Renal cortex interstitium (tissue), 11 donors: Measurements from ENCODE around the gene CNNM3. TPM values are rescaled to one million over a fixed set of nuclear protein-coding genes. Genes with fewer than 3 reads are reported as not detected.
"Not testable (repeated sequence)": the region's sequence is repeated elsewhere in the genome, so short reads cannot be mapped to it uniquely, and the experiment has no call there.

Source experiments
- DNase-seq, 11 donors: peaks; one replicate each; pipeline ENCODE4 v3.0.0-alpha.2; 2013; ENCODE audit warnings: low read depth in 9 of 11, low spot score in 4 of 11; ENCODE audit errors: extremely low read depth in 1 of 11
- polyA plus RNA-seq, 3 donors: library from polyadenylated mRNA; unstranded; fragments of 120-200 nt; gene quantifications; one replicate each; pipeline ENCODE4 v1.2.1, GENCODE V29; 2013; ENCODE audit not compliant: insufficient read length in 3 of 3

CNNM3 gene
- polyA plus RNA-seq, 3 donors, result 29.5 to 39.5 (median 37.7) TPM

DNA sequence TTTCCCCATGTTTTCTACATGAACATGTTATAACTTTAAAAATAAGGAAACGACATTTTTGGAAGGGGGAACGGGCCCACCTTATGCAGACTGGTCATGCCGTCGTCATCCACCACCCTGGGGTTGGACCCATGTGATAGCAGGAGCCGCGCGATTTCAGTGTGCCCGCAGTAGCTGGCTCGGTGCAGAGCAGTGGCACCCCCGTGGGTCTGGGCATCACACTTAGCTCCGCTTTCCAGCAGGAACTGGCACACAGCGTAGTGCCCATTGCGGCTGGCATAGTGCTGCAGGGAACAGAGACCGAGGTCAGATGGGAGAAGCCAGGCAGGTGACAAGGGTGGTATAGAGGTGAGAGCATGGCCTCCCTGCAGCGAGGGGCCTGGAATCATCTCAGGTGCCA, 37.3 kb downstream of the CNNM3 start:
- DNase-seq, result no peak

GRCh38 chr2:96856776-96857666, 41.0 kb downstream of the CNNM3 start:
- no peak for DNase-seq

DNA sequence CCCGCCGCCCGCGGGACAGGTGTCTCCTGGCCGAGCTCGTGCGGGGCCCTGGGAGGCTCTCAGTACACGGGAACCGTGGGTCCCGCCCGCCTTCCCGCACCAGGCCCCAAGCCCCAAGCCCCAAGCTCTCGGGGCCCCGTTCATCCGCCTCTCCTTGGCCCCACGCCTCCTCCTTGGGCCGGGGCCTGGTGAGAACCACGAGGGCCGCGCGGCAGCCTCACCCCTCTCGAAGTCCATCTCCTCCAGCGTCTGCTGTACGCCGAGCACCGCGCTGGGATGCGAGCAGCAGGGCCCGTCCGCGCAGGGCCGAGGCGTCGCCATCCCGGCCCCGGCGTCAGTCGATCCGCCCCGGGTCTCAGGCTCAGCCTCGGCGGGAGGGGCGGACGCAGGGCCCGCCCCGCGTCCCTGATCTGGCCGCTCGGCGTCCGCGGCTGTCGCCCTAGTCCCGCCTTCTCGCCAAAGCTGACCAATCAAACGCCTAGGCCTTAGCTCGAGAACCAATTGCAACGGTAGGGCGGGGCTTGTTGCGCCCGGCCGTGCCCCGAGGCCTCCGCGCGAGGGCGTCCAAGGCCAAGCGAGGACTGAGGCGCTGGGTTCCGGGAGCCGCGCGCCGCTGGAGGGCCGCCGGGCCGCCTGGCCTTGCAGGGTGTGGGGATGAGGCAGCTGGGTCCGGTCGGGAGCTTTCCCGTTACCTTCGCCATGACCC, 41.8 kb downstream of the CNNM3 start, which contains the start of gene ANKRD39:
Gene ANKRD39, minus strand, starts transcription at position 350 of the 706 bp plus-strand sequence. Its CDS starts 29 bp downstream, at position 321.
- peak; percentile 97 to 99 (median 99) for DNase-seq

GRCh38 chr2:96859099-96859649, 43.1 kb downstream of the CNNM3 start:
- no peak for DNase-seq

- DNase-seq, result no peak
These were observed 43.6 kb downstream of the CNNM3 start for GRCh38 chr2:96859681-96860064.

GRCh38 chr2:96860065-96861029, 44.3 kb downstream of the CNNM3 start:
- no peak for DNase-seq

GRCh38 chr2:96861074-96861473, 45.0 kb downstream of the CNNM3 start:
- no peak for DNase-seq

GRCh38 chr2:96863056-96863455, 47.0 kb downstream of the CNNM3 start:
- not testable (repeated sequence) for DNase-seq

DNA sequence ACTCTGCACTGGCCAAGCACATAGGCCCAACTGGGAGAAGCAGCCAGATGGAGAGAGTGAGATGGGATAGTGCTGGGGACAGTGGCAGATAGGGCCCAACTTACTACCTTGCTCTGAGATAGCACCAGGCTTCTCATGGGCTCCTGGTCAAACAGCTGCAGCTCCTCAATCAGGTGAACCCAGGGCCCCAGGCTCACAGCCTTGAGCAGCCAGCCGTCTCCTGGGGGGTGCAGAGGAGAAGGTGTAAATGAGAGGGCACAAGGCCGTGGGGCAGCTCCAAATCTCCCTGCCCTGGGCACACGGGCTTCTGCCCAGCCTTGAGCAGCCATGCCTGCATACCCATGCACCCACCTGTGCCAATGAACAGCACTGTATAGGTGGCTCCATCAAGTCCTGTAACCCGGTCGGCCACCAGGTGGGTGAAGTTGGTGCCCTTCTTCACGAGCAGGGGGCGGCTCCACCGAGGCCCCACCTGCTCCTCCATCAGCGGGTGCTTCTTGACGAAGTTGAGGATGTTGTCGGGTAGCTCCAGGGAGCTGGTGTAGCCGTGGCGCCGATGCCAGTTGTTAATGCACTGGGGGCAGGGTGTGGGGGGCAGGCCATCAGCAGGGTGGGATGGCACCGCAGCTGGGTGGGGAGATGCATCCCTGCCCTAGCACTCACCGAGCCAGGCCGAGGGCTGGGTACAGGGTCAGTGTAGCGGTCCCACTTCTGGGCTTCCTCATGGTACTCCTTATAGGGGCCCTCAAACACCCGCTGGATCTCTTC, 47.7 kb downstream of the CNNM3 start:
- DNase-seq, result no peak

- no peak for DNase-seq
These were observed 48.4 kb downstream of the CNNM3 start for GRCh38 chr2:96864343-96865091.

DNA sequence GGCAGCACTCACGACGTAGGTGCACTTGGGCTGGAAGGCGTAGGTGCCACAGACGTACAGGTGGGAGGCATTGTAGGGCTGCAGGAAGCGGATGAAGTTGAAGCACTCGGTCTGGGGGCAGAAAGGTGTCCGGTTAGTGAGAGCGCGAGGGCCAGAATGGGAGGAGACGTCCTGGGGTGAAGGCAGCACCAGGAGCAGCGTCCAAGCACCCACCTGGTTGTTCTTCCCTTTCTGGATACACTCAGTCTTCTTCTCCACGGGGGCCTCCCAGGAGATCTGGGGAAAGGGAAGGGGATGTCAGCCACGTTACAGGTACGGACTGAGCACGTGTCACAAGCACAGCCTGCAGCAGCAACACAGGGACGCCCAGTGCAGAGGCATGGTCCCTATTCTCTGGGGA, 49.6 kb downstream of the CNNM3 start:
- DNase-seq, result no peak

DNA sequence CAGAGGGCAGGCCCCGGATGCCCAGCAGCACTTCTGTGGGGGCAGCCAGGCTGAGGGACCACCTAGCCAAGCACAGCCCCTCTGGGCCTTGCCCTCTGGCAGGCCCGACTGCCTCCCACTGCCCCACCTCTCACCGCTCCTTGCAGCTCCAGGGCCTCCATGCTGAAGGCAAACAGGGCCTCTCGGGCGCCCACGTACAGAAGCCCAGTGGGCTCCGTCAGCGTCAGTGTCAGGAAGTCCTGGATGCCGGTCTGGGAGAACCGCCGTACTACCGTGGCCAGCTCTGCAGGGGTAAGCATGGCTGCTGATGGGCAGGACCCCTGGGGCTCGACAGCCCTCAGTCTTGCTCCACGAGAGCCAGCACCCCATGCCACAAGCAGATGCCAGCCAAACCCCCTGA, 50.1 kb downstream of the CNNM3 start:
- DNase-seq, result no peak

- no peak for DNase-seq
These were observed 50.5 kb downstream of the CNNM3 start for GRCh38 chr2:96866586-96866985.

GRCh38 chr2:96866986-96867755, 51.1 kb downstream of the CNNM3 start:
- DNase-seq, result no peak

DNA sequence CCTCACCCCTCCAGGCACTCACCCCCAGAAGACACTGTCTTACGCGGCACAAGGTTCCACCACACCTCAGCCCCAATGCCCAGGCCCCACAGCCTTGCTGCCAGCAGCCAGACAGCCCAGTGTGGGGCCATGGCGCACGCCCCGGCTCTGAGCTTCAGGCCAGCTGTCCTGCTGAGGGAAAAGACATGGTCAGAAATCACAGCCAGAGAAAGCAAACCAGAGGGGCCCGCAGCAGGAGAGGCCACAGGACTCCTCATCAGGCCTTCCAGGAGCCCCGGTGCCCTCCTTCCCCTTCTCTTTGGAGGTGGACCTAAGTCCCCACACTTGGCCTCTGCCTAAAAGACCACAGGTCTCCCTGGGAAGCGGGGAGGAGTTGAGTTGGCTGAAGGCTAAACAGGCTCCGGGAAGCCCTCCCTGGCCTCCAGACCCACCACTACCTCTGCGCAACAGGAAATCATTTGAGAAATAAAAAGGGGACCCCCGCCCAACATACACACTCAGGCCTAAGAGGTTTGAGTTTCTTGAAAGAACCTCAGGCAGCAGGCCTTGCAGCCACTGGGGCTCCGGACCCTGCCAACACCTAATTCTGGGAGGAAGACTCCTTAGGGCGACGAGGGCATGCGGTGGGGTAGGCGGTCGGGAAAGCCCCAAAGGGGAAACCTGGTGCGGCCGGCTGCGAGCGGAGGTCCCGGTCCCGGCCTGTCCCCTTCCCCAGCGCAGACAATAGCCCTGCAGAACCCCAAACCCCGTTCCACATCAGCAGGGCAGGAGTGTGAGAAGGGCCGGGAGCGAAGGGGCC, 51.9 kb downstream of the CNNM3 start:
- DNase-seq, result no peak
